Measurements from ENCODE around the gene TAL1. TPM values are rescaled to one million over a fixed set of nuclear protein-coding genes. Genes with fewer than 3 reads are reported as not detected.

Gene TAL1
- total and polyA plus RNA-seq, 2 experiments from 2014 or later, result not detected

GRCh38 chr1:47183308-47184089 lies 48.5 kb downstream of the TAL1 start:
- Mint-ChIP-seq H3K4me3 (no peak overlapping the region; the same call in 2 of the 3 replicates), H3K27me3 (ENCODE audit: insufficient read depth, low read depth, poor library complexity) (peaks cover 23% of the 10 kb centered on the region), H3K4me1 (peaks cover 23% of the 10 kb centered on the region), H3K9me3 (peaks cover 18% of the 10 kb centered on the region; the same call in 2 of the 3 replicates), H3K36me3 (ENCODE audit: low read depth) (no peaks in the 10 kb centered on the region; the same call in 2 of the 3 replicates), H3K27ac (no peak overlapping the region)
- H3F3A ChIP-seq (replicated peaks; ENCODE audit: low read depth), result no peaks in the 10 kb centered on the region
- H3K27ac ChIP-seq (ENCODE audit: low read depth), result no peak overlapping the region
- no peak overlapping the region for H3K4me3 ChIP-seq
- H3K79me2 ChIP-seq (replicated peaks; ENCODE audit: insufficient read depth), result no peaks in the 10 kb centered on the region
- H3K27me3 ChIP-seq (ENCODE audit: insufficient read depth), result peaks cover 15% of the 10 kb centered on the region
- no peak for DNase-seq (ENCODE audit: low spot score)
- no peaks in the 10 kb centered on the region for H4K20me1 ChIP-seq (replicated peaks; ENCODE audit: insufficient read depth)
- no peaks in the 10 kb centered on the region for H3K36me3 ChIP-seq (ENCODE audit: insufficient read depth)
- H3K4me2 ChIP-seq, result no peak overlapping the region
- H3K9me2 ChIP-seq (ENCODE audit: insufficient read depth), result no peaks in the 10 kb centered on the region
- peaks cover 7% of the 10 kb centered on the region for H3K4me1 ChIP-seq (ENCODE audit: insufficient read depth)
- TF ChIP-seq, protein P1, sequence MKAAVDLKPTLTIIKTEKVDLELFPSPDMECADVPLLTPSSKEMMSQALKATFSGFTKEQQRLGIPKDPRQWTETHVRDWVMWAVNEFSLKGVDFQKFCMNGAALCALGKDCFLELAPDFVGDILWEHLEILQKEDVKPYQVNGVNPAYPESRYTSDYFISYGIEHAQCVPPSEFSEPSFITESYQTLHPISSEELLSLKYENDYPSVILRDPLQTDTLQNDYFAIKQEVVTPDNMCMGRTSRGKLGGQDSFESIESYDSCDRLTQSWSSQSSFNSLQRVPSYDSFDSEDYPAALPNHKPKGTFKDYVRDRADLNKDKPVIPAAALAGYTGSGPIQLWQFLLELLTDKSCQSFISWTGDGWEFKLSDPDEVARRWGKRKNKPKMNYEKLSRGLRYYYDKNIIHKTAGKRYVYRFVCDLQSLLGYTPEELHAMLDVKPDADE (IDR thresholded peaks at IDR 0.05), result no peak
- TF ChIP-seq JUNB (IDR thresholded peaks at IDR 0.05; ENCODE audit: unreplicated experiment) (no peak), ZNF331 (CRISPR knock-in tag; IDR thresholded peaks at IDR 0.05; ENCODE audit: low read depth) (no peak), EZH2 (IDR thresholded peaks at IDR 0.05; ENCODE audit: low read depth, unreplicated experiment) (no peak), CREB1 (CRISPR knock-in tag; IDR thresholded peaks at IDR 0.05; ENCODE audit: low read depth) (no peak), POLR2AphosphoS5 (IDR thresholded peaks at IDR 0.05; ENCODE audit: low read depth) (no peak)
- TF ChIP-seq, protein P2, sequence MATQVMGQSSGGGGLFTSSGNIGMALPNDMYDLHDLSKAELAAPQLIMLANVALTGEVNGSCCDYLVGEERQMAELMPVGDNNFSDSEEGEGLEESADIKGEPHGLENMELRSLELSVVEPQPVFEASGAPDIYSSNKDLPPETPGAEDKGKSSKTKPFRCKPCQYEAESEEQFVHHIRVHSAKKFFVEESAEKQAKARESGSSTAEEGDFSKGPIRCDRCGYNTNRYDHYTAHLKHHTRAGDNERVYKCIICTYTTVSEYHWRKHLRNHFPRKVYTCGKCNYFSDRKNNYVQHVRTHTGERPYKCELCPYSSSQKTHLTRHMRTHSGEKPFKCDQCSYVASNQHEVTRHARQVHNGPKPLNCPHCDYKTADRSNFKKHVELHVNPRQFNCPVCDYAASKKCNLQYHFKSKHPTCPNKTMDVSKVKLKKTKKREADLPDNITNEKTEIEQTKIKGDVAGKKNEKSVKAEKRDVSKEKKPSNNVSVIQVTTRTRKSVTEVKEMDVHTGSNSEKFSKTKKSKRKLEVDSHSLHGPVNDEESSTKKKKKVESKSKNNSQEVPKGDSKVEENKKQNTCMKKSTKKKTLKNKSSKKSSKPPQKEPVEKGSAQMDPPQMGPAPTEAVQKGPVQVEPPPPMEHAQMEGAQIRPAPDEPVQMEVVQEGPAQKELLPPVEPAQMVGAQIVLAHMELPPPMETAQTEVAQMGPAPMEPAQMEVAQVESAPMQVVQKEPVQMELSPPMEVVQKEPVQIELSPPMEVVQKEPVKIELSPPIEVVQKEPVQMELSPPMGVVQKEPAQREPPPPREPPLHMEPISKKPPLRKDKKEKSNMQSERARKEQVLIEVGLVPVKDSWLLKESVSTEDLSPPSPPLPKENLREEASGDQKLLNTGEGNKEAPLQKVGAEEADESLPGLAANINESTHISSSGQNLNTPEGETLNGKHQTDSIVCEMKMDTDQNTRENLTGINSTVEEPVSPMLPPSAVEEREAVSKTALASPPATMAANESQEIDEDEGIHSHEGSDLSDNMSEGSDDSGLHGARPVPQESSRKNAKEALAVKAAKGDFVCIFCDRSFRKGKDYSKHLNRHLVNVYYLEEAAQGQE (IDR thresholded peaks at IDR 0.05; ENCODE audit: unreplicated experiment), result no peak
- ATAC-seq, result no peak
- no peak overlapping the region for H2AFZ ChIP-seq

- H3K4me2 ChIP-seq, result no peak overlapping the region
- peaks cover 27% of the 10 kb centered on the region for H3K27me3 Mint-ChIP-seq (ENCODE audit: insufficient read depth, low read depth, poor library complexity)
- no peaks in the 10 kb centered on the region for H3K9me2 ChIP-seq (ENCODE audit: insufficient read depth)
- peaks cover 18% of the 10 kb centered on the region; the same call in 2 of the 3 replicates for H3K9me3 Mint-ChIP-seq
- H3K27ac Mint-ChIP-seq, result no peak overlapping the region
- peaks cover 24% of the 10 kb centered on the region for H3K4me1 Mint-ChIP-seq
- no peaks in the 10 kb centered on the region for H3K36me3 ChIP-seq (ENCODE audit: insufficient read depth)
- ATAC-seq (no peak), DNase-seq (ENCODE audit: low spot score) (no peak)
- H3K4me3 ChIP-seq, result no peak overlapping the region
- H4K20me1 ChIP-seq (replicated peaks; ENCODE audit: insufficient read depth), result no peaks in the 10 kb centered on the region
- no peak overlapping the region for H2AFZ ChIP-seq
- H3K79me2 ChIP-seq (replicated peaks; ENCODE audit: insufficient read depth), result no peaks in the 10 kb centered on the region
- H3K4me1 ChIP-seq (ENCODE audit: insufficient read depth), result peaks cover 8% of the 10 kb centered on the region
- peaks cover 15% of the 10 kb centered on the region for H3K27me3 ChIP-seq (ENCODE audit: insufficient read depth)
- H3F3A ChIP-seq (replicated peaks; ENCODE audit: low read depth), result no peaks in the 10 kb centered on the region
- no peak overlapping the region for H3K27ac ChIP-seq (ENCODE audit: low read depth)
- no peaks in the 10 kb centered on the region; the same call in 2 of the 3 replicates for H3K36me3 Mint-ChIP-seq (ENCODE audit: low read depth)
- no peak overlapping the region for H3K4me3 Mint-ChIP-seq
- TF ChIP-seq CTCF (conservative IDR thresholded peaks at IDR 0.05; ENCODE audit: low read depth in 2 of 2), result no peak
- TF ChIP-seq EZH2 (IDR thresholded peaks at IDR 0.05; ENCODE audit: low read depth, unreplicated experiment), result no peak
- TF ChIP-seq POLR2AphosphoS5 (IDR thresholded peaks at IDR 0.05; ENCODE audit: low read depth), result no peak
Observed at GRCh38 chr1:47182676-47183235, 49.3 kb downstream of the TAL1 start.
